ENCODE measurements around the gene C2orf69.

Gene C2orf69

GRCh38 chr2:199975273-199975895 lies 64.3 kb downstream of the C2orf69 start:
- no peak for TF ChIP-seq CTCF (IDR thresholded peaks at IDR 0.05; ENCODE audit: low read depth, low read length, missing control alignments)
- H3K4me3 ChIP-seq (replicated peaks; ENCODE audit: low read depth, low read length), result no peak overlapping the region
- no peak for DNase-seq (ENCODE audit: extremely low read depth, low read depth)
